ENCODE measurements around the gene CD8B.

Gene CD8B

GRCh38 chr2:86794861-86795260 lies 66.8 kb downstream of the CD8B start:
- DNase-seq = no peak

DNA sequence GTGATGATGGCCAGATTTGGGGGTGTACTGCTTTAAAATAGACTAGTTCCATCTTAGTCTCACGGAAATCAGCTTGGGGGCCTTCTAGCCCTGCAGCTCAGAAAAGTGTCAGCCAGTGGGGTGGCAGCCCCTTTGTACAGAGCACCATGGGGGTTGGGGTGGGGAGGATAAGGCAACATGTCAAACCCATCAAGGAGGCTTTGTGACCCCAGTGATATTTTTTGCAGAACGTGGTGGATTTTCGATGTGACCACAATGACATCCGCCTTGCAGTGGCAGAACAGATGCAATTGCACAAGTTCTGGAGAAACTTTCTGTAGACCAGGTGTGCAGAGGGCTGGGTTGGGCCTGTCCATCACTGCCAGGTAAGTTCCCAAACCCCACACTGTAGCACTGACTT lies 67.9 kb downstream of the CD8B start:
- DNase-seq = no peak

- DNase-seq = no peak
Measured at GRCh38 chr2:86791573-86791972, 70.1 kb downstream of the CD8B start.

DNA sequence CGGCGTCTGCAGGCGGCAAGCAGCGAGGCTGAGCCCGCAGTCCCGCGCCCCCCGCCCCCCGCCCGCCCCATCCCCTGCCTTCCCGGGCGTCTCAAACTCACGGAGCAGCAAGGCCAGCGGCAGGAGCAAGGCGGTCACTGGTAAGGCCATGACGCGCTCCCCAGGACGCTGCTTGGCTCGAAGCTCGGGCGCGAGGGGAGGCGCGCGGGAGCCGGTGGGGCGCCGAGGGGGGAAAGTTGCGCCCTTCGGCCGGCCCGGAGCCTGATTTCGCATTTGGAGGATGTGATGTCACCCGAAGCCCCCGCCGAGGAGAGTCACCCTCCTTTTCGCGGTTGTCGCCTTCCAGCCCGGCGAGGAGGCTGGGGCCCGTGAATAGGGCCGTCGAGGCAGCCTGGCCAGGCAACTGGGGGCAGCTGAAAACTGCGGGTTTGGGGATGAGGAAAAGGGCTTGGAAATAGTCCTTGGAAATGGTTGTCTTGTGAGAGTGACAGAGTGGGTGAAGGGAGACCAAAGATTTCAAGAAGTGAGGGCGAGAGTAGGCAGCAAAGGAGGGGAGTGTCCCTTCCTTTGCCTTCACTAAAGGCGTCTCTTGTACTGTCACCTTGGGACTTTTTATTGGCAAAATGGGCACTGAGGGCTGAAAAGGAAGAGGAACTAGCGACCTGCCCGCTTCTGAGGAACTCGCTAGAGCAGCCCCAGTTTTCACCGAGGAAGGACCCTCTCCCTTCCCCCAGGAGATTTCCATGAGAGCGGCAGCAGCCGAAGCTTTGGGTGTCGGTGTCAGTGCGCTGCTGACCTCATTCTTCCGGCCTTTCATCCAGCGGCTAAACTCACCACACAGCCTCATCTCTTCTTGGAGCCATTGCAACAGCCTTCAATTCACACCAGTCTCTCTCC lies 70.8 kb downstream of the CD8B start, which contains the start of gene CD8A:
TSS of gene CD8A (minus strand) at position 238 of the 897 bp plus-strand sequence. CDS start at position 150, 88 bp downstream.
- no peak for DNase-seq

DNA sequence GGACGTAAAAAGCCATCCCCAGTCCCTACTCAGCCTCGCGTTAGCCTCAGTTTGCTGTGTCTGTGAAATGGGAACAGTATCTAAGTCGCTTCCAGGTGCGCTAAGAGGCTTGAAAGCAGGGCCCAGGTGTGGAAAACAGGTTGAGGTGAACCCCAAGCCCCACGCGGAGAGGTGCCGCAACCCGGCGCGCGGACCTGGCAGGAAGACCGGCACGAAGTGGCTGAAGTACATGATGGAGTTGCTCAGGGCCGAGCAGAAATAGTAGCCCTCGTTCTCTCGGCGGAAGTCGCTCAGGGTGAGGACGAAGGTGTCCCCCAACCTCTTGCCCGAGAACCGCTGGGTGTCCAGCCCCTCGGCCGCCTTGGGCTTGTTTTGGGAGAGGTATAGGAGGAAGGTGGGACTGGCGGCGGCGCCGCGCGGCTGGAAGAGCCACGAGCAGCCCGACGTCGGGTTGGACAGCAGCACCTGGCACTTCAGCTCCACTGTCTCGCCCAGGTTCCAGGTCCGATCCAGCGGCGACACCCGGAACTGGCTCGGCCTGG lies 71.5 kb downstream of the CD8B start:
- DNase-seq = no peak

DNA sequence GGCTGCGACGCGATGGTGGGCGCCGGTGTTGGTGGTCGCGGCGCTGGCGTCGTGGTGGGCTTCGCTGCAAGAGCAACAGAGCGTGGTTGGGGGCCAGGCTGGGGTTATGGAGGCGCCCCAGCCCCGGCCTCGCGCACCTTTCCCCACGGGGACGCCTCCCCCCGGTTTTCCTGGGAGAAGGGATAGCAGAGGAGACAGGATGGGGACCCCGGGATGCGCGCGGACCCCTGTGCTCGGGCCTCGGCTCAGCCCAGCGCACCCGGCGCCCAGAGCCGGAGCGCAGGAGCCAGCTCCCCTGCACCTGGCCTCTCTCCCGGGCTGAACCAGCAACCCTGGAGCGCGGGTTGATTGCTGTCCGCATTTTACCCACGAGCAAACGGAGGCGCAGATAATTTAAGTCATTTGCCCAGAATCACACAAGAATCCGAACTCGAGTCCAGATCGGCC lies 72.0 kb downstream of the CD8B start:
- DNase-seq = no peak

- no peak for DNase-seq
Measured at GRCh38 chr2:86788881-86789686, 72.6 kb downstream of the CD8B start.

DNA sequence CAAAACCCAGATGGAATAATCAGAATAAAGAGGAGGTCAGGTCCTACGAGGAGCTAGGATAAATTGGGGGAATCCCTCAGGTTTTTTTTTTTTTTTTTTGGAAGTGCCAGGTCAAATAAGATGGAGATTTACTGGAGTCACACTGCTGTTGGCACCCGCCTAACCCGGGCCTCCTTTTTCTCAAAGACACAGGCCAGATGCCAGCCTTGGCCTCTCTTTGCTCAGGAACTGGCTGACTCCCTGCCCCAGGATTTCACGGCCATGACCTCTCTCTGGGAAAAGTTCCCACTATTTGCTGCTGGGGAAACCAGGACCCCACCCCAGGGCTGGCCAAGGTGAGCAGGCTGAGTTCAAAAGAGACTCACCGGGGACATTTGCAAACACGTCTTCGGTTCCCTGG lies 73.5 kb downstream of the CD8B start:
- no peak for DNase-seq

GRCh38 chr2:86787736-86788135 lies 74.0 kb downstream of the CD8B start:
- no peak for DNase-seq

GRCh38 chr2:86786001-86786536 lies 75.6 kb downstream of the CD8B start:
- no peak for DNase-seq

DNA sequence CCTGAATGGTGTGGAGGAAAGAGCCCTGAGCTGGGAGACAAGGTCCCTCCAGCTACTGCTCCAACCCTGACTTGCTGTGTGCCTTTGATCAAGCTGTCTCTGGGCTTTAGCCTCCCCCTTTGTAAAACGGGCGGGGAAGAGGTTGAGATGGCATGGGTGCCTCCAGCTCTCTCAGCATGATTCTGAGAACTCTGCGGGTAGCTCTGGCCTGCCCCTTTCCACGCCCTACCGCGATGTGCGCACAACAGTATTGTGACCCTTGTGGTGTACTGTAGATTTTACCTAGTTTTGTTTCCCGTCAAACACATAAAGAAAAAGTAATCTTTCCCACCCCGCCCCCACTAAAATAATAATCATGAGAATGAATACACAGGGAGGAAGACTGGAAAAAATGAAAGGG lies 76.2 kb downstream of the CD8B start:
- DNase-seq = no peak

GRCh38 chr2:86783615-86784339 lies 77.9 kb downstream of the CD8B start:
- DNase-seq = no peak

DNA sequence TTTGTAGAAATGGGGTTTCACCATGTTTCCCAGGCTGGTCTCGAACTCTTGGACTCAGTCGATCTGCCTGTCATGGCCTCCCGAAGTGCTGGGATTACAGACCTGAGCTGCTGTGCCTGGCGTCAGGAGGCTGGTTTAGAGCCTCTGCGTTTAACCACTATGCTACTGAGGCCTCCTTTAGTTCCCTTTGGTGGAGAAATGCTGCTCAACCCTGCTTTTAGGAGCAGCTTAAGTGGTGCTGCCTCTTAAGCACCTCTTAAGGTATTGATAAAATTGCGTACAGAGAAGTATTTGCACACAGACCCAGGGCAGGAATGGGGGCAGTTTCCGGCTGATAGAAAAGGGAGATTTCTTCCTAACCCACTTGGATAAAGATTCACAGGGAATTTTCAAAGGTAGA lies 78.9 kb downstream of the CD8B start:
- no peak for DNase-seq

DNA sequence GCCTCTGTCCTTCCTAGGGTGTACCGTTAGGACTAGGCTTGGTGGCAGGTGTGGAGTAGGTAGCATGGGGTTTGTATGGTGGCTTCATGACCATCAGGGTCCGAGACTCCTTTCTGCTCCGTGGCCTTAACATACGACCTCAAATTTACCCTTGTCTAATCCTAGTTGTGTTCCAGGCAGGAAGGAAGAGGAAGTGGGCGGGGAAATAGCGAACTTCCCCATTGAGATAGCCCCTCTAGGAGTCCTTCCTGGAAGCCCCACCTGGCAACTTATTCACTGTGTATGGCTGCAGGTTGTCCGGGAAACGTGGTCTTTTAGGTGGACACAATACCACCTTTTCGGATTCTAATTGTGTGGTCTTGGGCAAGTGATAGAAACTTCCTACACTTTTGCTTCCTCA lies 80.3 kb downstream of the CD8B start:
- no peak for DNase-seq

GRCh38 chr2:86779971-86780370 lies 81.7 kb downstream of the CD8B start:
- no peak for DNase-seq

DNA sequence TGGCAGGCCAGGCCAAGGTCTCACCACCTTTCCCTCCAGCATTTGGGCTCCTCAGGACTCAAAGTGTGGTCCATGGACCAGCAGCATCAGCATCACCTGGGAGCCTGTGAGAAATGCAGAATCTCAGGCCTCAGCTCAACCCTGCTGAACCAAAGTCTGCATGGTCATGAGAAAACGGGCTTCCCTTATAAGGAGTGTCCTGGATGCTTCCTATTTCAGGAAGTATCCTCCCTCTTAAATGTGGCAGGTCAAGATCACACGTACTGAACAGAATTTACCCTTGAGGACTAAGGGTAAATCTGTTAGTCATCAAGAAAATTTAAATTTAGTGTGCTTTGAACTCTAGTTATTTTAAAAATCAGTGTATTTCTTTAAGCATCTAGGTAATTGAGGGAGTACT lies 82.7 kb downstream of the CD8B start:
- DNase-seq = no peak

- no peak for DNase-seq
Measured at GRCh38 chr2:86776532-86776931, 85.2 kb downstream of the CD8B start.

DNA sequence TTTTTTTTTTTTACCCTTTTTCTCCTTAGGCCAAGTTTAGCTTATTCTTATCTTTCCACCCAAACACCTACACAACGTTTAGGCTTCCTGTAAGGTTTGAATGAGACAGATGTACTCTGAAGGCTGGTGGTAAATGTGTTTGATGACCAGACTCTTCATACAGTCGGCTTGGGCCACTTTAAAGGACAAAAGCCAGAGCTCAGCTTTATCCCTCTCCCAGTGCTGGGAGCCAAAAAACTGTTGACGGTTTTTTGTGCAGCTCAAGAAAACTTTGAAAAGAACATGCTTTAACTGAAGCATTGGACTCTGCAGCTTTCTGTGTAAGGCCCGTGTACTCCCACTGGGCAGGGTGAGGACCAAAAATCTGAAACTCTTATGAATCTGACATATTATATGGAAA lies 86.3 kb downstream of the CD8B start:
- no peak for DNase-seq

DNA sequence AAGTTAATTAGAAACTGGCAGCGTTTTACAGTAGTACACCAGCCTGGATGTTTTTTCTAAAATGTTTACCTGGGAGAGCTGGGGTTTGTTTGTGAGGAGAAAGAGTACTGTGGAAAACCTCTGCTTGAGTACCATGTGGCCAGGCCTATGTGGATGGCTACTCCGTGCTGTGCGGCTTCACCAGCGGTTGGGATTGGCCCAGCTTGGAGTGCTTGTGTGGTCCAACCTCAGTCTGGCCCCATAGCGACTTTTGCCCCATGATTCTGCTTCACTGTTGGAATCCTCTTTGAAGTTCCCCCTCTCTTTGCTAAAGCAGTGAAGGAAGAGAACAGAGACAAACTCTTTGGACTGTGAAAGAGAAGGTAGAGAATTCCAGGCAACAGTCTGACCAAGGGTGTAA lies 86.8 kb downstream of the CD8B start:
- no peak for DNase-seq

- no peak for DNase-seq
Measured at GRCh38 chr2:86772611-86773010, 89.1 kb downstream of the CD8B start.

DNA sequence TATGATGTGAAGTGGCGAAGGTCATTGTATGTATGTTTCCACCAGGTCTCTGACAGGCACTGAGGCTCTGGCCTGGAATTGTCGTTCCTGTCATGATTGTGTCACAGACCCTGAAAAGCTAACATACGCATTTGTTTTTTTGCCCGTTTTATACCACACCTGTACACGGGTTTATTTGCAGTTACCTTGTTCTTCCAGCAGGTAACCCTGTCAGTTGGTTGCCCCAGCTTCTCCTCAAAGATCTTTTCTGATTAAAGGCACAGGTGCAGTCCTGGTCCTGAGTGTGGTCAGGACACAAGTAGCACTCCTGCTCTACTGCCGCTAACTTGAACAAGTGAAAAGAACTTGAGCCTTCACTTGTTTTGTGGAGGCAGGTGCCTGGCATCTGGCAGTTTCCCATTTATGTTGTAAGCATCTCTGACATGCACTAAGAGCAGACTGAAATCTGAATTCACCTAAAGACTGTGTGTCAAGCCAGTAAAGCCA lies 90.8 kb downstream of the CD8B start:
- DNase-seq = no peak

GRCh38 chr2:86769838-86770237 lies 91.8 kb downstream of the CD8B start:
- no peak for DNase-seq

All from fibroblast of skin of abdomen (primary cell).